Measurements from ENCODE around the gene METTL17. TPM values are rescaled to one million over a fixed set of nuclear protein-coding genes. Genes with fewer than 3 reads are reported as not detected.
"Not testable (repeated sequence)": the region's sequence is repeated elsewhere in the genome, so short reads cannot be mapped to it uniquely, and the experiment has no call there.

The METTL17 gene
- 95.4 and 98.4 TPM in 2 replicates for total RNA-seq (2021)
- Bru-seq, nascent RNA, result percentile 91 among the genes with signal in this experiment
- percentile 93 among the genes with signal in this experiment for BruChase-seq, experiment 1, labeled RNA remaining after a 2-hour chase
- BruChase-seq, experiment 2, labeled RNA remaining after a 6-hour chase, result percentile 92 among the genes with signal in this experiment
- long read RNA-seq, transcript METTL17-216 (13 exons, 1,605 nt), result minor isoform, 5 of 110 reads
- long read RNA-seq, transcript METTL17-201 (14 exons, 1,749 nt), result major isoform, 45 of 110 reads
- long read RNA-seq, transcript METTL17-202 (13 exons, 1,586 nt), result minor isoform, 21 of 110 reads
- long read RNA-seq, partial matches to known transcripts, result 9 of 110 reads
- long read RNA-seq, other reads (novel, unspliced or antisense), result 25 of 110 reads

- TF ChIP-seq EZH2 (IDR thresholded peaks at IDR 0.05; ENCODE audit: borderline replicate concordance, low read depth, low read length, poor library complexity, severe bottlenecking) (no peak), CTCF (conservative IDR thresholded peaks at IDR 0.05; ENCODE audit: low read depth, low read length) (peak; percentile 42)
- no peaks in the 10 kb centered on the region for H3K27me3 ChIP-seq (replicated peaks; ENCODE audit: insufficient read depth, low read depth, low read length, poor library complexity)
- TSS peak; percentile 58 for BruUV-seq (replicated peaks)
- peak; percentile 99 for DNase-seq (ENCODE audit: low spot score)
- intact Hi-C loops (cut with micrococcal nuclease; ENCODE audit: unreplicated experiment), result no loop called here
- H3K27ac ChIP-seq (ENCODE audit: low read depth, low read length, poor library complexity, severe bottlenecking), result peak within 1 kb of the TSS; percentile 71
- ChIA-PET CTCF (no interaction called here), POLR2A (ENCODE audit: low non-redundant PET) (no interaction called here)
- peak within 1 kb of the TSS; percentile 87 for H3K4me3 ChIP-seq (ENCODE audit: low read depth, low read length, poor library complexity, severe bottlenecking)
- peaks cover 20% of the 10 kb centered on the region for H3K4me1 ChIP-seq (ENCODE audit: insufficient read depth, low read length, poor library complexity, severe bottlenecking)
- H3K36me3 ChIP-seq (ENCODE audit: insufficient read depth, low read length, poor library complexity, severe bottlenecking), result peaks cover 38% of the 10 kb centered on the region
- H3K9me3 ChIP-seq (ENCODE audit: low read depth, low read length, poor library complexity, severe bottlenecking), result no peaks in the 10 kb centered on the region
Measured at GRCh38 chr14:20989787-20990600, at the start of gene METTL17. Gene METTL17, plus strand, starts transcription at chr14:20989980. Its CDS starts 23 bp downstream, at chr14:20990003.

DNA sequence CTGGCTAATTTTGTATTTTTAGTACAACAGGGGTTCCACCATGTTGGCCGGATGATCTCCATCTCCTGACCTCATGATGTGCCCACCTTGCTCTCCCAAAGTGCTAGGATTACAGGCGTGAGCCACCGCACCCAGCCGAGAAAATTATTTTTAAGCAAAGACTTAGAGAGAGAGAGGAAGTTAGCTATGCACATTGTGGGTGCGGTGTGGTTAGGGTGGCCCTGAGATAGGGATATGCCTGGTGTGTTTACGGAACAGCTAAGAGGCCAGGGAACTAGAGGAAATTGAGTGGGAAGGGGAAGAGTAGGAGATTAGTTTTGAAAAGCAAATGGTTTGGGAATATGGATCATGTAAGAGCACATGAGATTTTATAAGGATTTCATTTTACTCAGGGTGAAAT lies 44.6 kb upstream of the METTL17 start:
- DNase-seq (ENCODE audit: low spot score); H3K27ac ChIP-seq (ENCODE audit: low read depth, low read length, poor library complexity, severe bottlenecking); H3K4me3 ChIP-seq (ENCODE audit: low read depth, low read length, poor library complexity, severe bottlenecking); BruUV-seq (replicated peaks); intact Hi-C loops (cut with micrococcal nuclease; ENCODE audit: unreplicated experiment); H3K4me1 ChIP-seq (ENCODE audit: insufficient read depth, low read length, poor library complexity, severe bottlenecking); H3K9me3 ChIP-seq (ENCODE audit: low read depth, low read length, poor library complexity, severe bottlenecking); POLR2A ChIA-PET (ENCODE audit: low non-redundant PET); CTCF ChIA-PET; H3K36me3 ChIP-seq (ENCODE audit: insufficient read depth, low read length, poor library complexity, severe bottlenecking): not testable (repeated sequence)
- H3K27me3 ChIP-seq (replicated peaks; ENCODE audit: insufficient read depth, low read depth, low read length, poor library complexity), result peaks cover 20% of the 10 kb centered on the region

DNA sequence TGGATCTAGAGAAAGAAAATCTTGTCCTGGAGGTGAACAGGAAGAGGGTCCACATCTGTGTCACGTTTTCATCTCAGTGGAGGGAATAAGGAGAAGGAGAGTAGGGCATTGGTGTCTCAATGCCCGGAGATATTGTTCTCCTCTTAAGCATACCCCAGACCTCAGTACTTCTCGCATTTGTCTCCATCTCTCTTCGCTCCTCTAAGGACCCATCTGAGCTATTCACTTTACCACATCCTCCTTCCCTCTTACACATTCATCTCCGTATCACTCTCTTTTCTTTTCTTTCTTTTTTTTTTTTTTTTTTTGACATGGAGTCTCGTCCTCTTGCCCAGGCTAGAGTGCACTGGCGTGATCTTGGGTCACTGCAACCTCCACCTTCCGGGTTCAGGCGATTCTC lies 43.1 kb upstream of the METTL17 start:
- H3K36me3 ChIP-seq (ENCODE audit: insufficient read depth, low read length, poor library complexity, severe bottlenecking); H3K4me1 ChIP-seq (ENCODE audit: insufficient read depth, low read length, poor library complexity, severe bottlenecking); intact Hi-C loops (cut with micrococcal nuclease; ENCODE audit: unreplicated experiment); H3K9me3 ChIP-seq (ENCODE audit: low read depth, low read length, poor library complexity, severe bottlenecking); CTCF ChIA-PET; H3K4me3 ChIP-seq (ENCODE audit: low read depth, low read length, poor library complexity, severe bottlenecking); H3K27ac ChIP-seq (ENCODE audit: low read depth, low read length, poor library complexity, severe bottlenecking); POLR2A ChIA-PET (ENCODE audit: low non-redundant PET); DNase-seq (ENCODE audit: low spot score); BruUV-seq (replicated peaks): not testable (repeated sequence)
- H3K27me3 ChIP-seq (replicated peaks; ENCODE audit: insufficient read depth, low read depth, low read length, poor library complexity), result peaks cover 12% of the 10 kb centered on the region

DNA sequence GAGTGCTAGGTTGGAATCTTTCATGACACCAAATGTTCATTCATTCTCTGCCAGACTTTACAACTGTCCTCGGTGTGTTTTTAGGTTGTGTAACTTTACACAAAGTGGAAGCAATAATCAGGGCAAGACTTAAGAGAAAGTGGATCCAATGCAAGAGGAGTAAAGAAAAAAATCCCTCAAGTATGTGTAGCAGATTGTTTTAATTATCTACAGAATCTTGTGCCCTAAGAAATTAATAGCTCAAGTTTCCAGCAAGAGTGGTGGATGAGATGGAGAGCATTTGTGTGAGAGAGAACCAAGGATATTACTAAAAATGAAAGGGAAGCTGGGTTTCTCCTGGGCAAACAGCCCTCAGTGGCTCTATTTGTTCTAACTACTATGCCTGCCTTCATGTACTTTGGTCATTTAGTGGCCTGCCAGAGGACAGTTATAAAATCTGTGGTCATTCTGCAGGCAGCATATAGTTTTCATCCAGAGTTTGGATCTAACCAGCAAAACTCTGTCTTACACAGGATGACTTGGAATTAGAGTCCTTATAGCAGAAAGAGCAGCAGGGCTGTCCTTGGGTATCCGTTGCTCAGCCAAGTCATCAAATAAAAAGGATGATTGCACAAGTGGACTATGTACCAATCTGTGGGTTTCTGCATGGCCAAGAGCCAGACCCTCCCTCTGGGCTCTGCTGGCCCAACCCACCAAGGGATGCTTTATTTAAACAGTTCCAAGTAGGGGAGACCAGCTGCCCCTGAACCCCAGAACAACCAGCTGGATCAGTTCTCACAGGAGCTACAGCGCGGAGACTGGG lies 34.8 kb upstream of the METTL17 start, which contains the start of gene RNASE2:
TSS of gene RNASE2 (plus strand) at position 752 of the 802 bp plus-strand sequence. CDS start 285 bp downstream, outside the sequence.
- POLR2A ChIA-PET (ENCODE audit: low non-redundant PET), result not testable (repeated sequence)

GRCh38 chr14:20955538-20955873 lies 34.3 kb upstream of the METTL17 start:
- intact Hi-C loops (cut with micrococcal nuclease; ENCODE audit: unreplicated experiment); H3K27ac ChIP-seq (ENCODE audit: low read depth, low read length, poor library complexity, severe bottlenecking); BruUV-seq (replicated peaks); H3K27me3 ChIP-seq (replicated peaks; ENCODE audit: insufficient read depth, low read depth, low read length, poor library complexity); H3K9me3 ChIP-seq (ENCODE audit: low read depth, low read length, poor library complexity, severe bottlenecking); CTCF ChIA-PET; DNase-seq (ENCODE audit: low spot score); H3K36me3 ChIP-seq (ENCODE audit: insufficient read depth, low read length, poor library complexity, severe bottlenecking); H3K4me1 ChIP-seq (ENCODE audit: insufficient read depth, low read length, poor library complexity, severe bottlenecking); H3K4me3 ChIP-seq (ENCODE audit: low read depth, low read length, poor library complexity, severe bottlenecking); POLR2A ChIA-PET (ENCODE audit: low non-redundant PET): not testable (repeated sequence)

More for the DNA sequence above, 34.8 kb upstream of the METTL17 start, which contains the start of gene RNASE2:
- H3K36me3 ChIP-seq (ENCODE audit: insufficient read depth, low read length, poor library complexity, severe bottlenecking); intact Hi-C loops (cut with micrococcal nuclease; ENCODE audit: unreplicated experiment); H3K27ac ChIP-seq (ENCODE audit: low read depth, low read length, poor library complexity, severe bottlenecking); CTCF ChIA-PET; BruUV-seq (replicated peaks); H3K4me3 ChIP-seq (ENCODE audit: low read depth, low read length, poor library complexity, severe bottlenecking); DNase-seq (ENCODE audit: low spot score); H3K9me3 ChIP-seq (ENCODE audit: low read depth, low read length, poor library complexity, severe bottlenecking); H3K27me3 ChIP-seq (replicated peaks; ENCODE audit: insufficient read depth, low read depth, low read length, poor library complexity); H3K4me1 ChIP-seq (ENCODE audit: insufficient read depth, low read length, poor library complexity, severe bottlenecking): not testable (repeated sequence)
